ENCODE results near the gene BTLA. TPM values are rescaled to one million over a fixed set of nuclear protein-coding genes. Genes with fewer than 3 reads are reported as not detected.
"Not testable (repeated sequence)": the region's sequence is repeated elsewhere in the genome, so short reads cannot be mapped to it uniquely, and the experiment has no call there.

BTLA gene, protein sequence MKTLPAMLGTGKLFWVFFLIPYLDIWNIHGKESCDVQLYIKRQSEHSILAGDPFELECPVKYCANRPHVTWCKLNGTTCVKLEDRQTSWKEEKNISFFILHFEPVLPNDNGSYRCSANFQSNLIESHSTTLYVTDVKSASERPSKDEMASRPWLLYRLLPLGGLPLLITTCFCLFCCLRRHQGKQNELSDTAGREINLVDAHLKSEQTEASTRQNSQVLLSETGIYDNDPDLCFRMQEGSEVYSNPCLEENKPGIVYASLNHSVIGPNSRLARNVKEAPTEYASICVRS
- 1.0 TPM for polyA plus RNA-seq
- long read RNA-seq, donor 1: 0 reads
- long read RNA-seq, donor 2, partial matches to known transcripts: 0 of 2 reads
- long read RNA-seq, donor 2, other reads (novel, unspliced or antisense): 0 of 2 reads
- long read RNA-seq, donor 3: 0 reads
- long read RNA-seq, donor 4: 0 reads
- long read RNA-seq, donor 5, partial matches to known transcripts: 0 of 1 reads
- long read RNA-seq, donor 5, other reads (novel, unspliced or antisense): 0 of 1 reads
- long read RNA-seq, donor 6, partial matches to known transcripts: 0 of 1 reads
- long read RNA-seq, donor 6, other reads (novel, unspliced or antisense): 0 of 1 reads
- long read RNA-seq, donor 7: 0 reads
- long read RNA-seq, donor 8: 0 reads
- long read RNA-seq, donor 9, partial matches to known transcripts: 0 of 2 reads
- long read RNA-seq, donor 9, other reads (novel, unspliced or antisense): 0 of 2 reads
- long read RNA-seq, donor 10, partial matches to known transcripts: 0 of 1 reads
- long read RNA-seq, donor 10, other reads (novel, unspliced or antisense): 0 of 1 reads
- long read RNA-seq, donor 11, partial matches to known transcripts: 0 of 1 reads
- long read RNA-seq, donor 11, other reads (novel, unspliced or antisense): 0 of 1 reads

DNA sequence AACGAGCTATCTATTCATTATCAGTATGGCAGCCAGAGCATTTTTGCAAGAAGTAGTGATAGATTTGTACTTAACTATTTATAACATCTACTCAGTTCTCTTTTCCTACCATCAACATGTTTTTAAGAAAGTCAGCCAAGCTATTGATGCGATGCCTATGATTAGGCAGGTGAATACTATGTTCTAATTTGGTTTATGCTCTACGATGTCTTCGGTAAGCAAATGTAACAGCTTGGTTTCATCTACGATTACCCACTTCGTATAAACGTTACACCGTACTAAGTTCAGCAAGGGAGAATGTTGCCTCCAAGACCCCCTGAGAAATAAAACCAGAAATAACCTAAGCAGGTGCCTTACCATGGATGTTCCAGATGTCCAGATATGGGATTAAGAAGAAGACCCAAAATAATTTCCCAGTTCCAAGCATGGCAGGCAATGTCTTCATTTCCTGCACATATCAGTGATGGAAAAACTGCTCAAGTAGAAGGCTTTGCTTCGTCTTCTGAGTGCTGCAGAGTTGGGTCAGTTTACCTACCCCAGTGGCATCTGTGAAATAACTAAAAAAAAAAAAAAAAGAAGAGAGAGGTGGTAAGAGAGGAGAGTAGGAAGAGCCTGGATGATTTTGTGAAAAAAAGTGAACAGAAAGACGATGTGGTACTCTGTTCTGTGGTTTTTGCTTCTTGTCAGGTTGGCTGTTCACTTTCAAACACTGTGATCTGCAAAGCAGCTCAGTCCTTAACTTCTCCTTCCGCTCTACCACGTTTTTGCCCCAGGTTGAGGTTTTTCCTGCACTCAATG lies at the start of gene BTLA:
Gene BTLA (minus strand): TSS at position 559 of the 798 bp plus-strand sequence. CDS start 114 bp downstream, at position 445.
- 91% methylated on average over 7 of the region's 12 CpGs for WGBS (ENCODE audit: insufficient coverage, low lambda C conversion rate)
- DNase-seq: no peak
- Histone ChIP-seq H3K4me3 (ENCODE audit: low read length) (no peak within 1 kb of the TSS), H3K27ac (ENCODE audit: low read length) (no peak within 1 kb of the TSS), H3K9me3 (ENCODE audit: control insufficient read depth, low read depth, low read length) (no peaks in the 10 kb centered on the region), H3K4me1 (ENCODE audit: control insufficient read depth, insufficient read depth, low read length) (no peaks in the 10 kb centered on the region), H3K36me3 (ENCODE audit: control insufficient read depth, insufficient read depth, low read length) (no peaks in the 10 kb centered on the region), H3K27me3 (ENCODE audit: control insufficient read depth, insufficient read depth, low read length) (no peaks in the 10 kb centered on the region)

DNA sequence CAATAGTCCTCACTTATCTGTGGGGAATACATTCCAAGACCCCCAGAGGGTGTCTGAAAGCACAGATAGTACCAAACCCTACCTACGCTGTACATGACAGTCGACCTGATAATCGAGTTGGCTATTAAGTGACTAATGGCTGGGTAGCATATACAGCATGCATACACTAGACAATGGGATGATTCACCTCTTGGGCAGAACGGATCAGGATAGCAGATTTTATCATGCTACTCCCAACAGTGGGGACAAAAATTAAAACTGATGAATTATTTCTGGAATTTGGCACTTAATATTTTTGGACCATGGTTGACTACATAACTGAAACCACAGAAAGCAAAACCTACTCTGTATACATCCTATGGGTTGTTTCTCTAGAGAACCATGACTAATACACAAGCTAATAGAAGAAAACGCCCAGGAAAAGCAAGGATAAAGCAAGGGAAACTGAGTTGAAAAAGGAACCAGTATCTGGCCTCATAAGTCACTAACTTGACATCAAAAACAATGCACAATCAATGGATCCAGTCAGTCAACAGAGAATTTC lies 47.0 kb upstream of the BTLA start:
- no peak for DNase-seq
- 100% methylated on average over 1 of the region's 5 CpGs for WGBS (ENCODE audit: insufficient coverage, low lambda C conversion rate)
- H3K4me3 ChIP-seq (ENCODE audit: low read length): no peak overlapping the region
- no peaks in the 10 kb centered on the region for H3K9me3 ChIP-seq (ENCODE audit: control insufficient read depth, low read depth, low read length)
- no peak overlapping the region for H3K27ac ChIP-seq (ENCODE audit: low read length)
- H3K36me3 ChIP-seq (ENCODE audit: control insufficient read depth, insufficient read depth, low read length): peaks cover 34% of the 10 kb centered on the region
- no peaks in the 10 kb centered on the region for H3K27me3 ChIP-seq (ENCODE audit: control insufficient read depth, insufficient read depth, low read length)
- no peaks in the 10 kb centered on the region for H3K4me1 ChIP-seq (ENCODE audit: control insufficient read depth, insufficient read depth, low read length)

DNA sequence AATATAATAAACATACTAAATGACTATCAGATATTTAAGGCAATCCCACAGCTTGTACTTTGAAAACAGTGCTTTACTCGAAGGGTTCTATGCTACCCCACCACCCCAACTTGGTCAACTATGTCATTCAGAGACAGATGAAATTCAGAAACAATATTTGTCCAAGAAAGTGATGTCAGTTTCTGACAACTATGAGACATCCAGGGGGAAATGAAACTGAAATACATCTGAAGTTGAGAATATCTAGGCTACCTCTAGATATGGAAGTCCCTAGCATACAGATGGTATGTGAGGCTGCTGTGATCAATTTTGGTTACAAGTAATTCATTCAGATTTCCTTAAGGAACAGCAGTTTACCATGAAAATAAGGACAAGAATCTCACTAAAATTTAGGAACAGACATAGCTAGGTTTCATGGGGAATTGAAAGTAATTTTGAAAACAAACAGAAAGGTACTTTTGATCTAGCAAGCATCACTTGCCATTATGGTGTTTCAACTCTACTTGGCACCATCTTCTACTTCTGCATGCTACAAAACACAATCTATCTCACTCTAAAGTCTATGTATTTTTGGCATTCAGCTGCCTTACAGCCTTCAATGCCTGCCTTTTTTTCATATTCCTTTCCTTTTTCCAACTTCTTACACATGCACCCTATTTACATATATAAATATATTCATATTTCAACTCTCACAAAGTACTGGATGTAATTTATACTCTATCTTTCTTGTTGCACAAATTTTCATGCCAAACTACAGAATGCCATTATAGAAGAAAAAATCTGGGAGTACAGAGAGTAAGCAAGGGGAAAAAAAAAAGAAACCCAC lies 40.8 kb upstream of the BTLA start:
- no CpG with 5 or more reads among the region's 1 CpG for WGBS (ENCODE audit: insufficient coverage, low lambda C conversion rate)
- H3K9me3 ChIP-seq (ENCODE audit: control insufficient read depth, low read depth, low read length): no peaks in the 10 kb centered on the region

DNA sequence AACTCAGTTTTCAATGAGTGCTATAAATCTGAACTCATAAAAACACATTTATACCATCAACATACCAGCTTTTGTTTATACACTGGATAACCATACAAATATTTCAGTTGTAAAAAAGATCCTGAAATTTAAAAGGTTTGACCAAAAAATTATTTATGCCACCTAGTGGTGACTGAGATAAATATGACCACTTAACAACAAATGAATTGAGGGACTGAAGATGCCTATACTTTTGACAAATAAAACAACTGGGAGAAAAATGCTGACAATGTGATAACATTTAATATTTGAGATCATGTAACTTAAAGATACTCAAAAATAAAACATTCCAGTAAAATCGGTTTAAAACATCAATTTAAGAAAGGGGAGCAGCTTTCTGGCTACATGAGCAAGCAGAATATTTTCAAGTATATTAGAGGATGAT lies 32.1 kb upstream of the BTLA start:
- Histone ChIP-seq H3K9me3 (ENCODE audit: control insufficient read depth, low read depth, low read length) (no peaks in the 10 kb centered on the region), H3K4me1 (ENCODE audit: control insufficient read depth, insufficient read depth, low read length) (no peaks in the 10 kb centered on the region), H3K4me3 (ENCODE audit: low read length) (no peak overlapping the region), H3K27ac (ENCODE audit: low read length) (no peak overlapping the region), H3K27me3 (ENCODE audit: control insufficient read depth, insufficient read depth, low read length) (no peaks in the 10 kb centered on the region), H3K36me3 (ENCODE audit: control insufficient read depth, insufficient read depth, low read length) (peaks cover 44% of the 10 kb centered on the region)
- DNase-seq: peak in 1 of 2 donors; percentile 10
- WGBS (ENCODE audit: insufficient coverage, low lambda C conversion rate): no CpG with 5 or more reads among the region's 1 CpG

More for the DNA sequence above, 40.8 kb upstream of the BTLA start:
- H3K27ac ChIP-seq (ENCODE audit: low read length): no peak overlapping the region
- no peak for DNase-seq
- H3K4me1 ChIP-seq (ENCODE audit: control insufficient read depth, insufficient read depth, low read length): no peaks in the 10 kb centered on the region
- H3K4me3 ChIP-seq (ENCODE audit: low read length): no peak overlapping the region
- no peaks in the 10 kb centered on the region for H3K27me3 ChIP-seq (ENCODE audit: control insufficient read depth, insufficient read depth, low read length)
- peaks cover 32% of the 10 kb centered on the region for H3K36me3 ChIP-seq (ENCODE audit: control insufficient read depth, insufficient read depth, low read length)

DNA sequence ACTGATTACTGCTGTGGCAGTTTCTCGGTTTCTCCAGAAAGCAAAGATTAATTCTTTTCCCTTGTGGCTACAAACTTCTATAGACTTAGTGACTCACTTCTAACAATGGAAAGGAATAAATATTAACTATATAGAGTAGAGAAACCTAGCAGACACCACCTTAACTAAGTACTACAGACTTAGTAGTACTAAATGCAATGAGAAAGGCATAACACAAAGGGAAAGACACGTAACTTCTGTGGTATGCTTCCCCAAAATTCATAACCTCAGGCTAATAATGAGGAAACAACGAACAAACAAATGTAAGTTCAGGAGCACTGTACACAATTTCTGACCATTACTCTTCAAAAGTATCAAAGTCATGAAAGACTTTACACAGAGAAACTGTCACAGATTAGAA lies 31.3 kb upstream of the BTLA start:
- Histone ChIP-seq H3K9me3 (ENCODE audit: control insufficient read depth, low read depth, low read length) (no peaks in the 10 kb centered on the region), H3K4me1 (ENCODE audit: control insufficient read depth, insufficient read depth, low read length) (no peaks in the 10 kb centered on the region), H3K36me3 (ENCODE audit: control insufficient read depth, insufficient read depth, low read length) (peaks cover 39% of the 10 kb centered on the region), H3K27me3 (ENCODE audit: control insufficient read depth, insufficient read depth, low read length) (no peaks in the 10 kb centered on the region), H3K27ac (ENCODE audit: low read length) (no peak overlapping the region), H3K4me3 (ENCODE audit: low read length) (no peak overlapping the region)
- WGBS (ENCODE audit: insufficient coverage, low lambda C conversion rate): 93% methylated on average over 2 of the region's 3 CpGs
- no peak for DNase-seq

DNA sequence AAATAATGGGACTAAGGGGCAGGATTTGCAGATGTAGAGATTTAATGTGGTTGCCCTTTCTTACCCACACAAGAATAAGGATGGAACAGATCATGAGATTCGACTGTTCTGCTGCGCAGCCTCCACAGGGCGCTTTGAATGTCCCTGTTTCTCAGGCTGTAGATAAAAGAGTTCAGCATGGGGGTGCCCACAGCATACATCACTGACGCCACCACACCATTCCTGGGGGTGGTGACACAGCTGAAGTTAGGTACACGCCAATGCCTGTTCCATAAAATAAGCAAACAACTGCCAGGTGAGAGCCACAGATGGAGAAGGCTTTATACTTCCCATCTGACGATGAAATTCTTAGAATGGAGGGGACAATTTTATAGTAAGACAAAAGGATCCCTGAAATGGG lies 24.9 kb upstream of the BTLA start:
- H3K36me3 ChIP-seq (ENCODE audit: control insufficient read depth, insufficient read depth, low read length): peaks cover 18% of the 10 kb centered on the region
- not testable (repeated sequence) for H3K4me3 ChIP-seq (ENCODE audit: low read length); H3K4me1 ChIP-seq (ENCODE audit: control insufficient read depth, insufficient read depth, low read length); H3K27ac ChIP-seq (ENCODE audit: low read length); H3K27me3 ChIP-seq (ENCODE audit: control insufficient read depth, insufficient read depth, low read length); H3K9me3 ChIP-seq (ENCODE audit: control insufficient read depth, low read depth, low read length); DNase-seq
- 86% methylated on average over 1 of the region's 6 CpGs for WGBS (ENCODE audit: insufficient coverage, low lambda C conversion rate)

DNA sequence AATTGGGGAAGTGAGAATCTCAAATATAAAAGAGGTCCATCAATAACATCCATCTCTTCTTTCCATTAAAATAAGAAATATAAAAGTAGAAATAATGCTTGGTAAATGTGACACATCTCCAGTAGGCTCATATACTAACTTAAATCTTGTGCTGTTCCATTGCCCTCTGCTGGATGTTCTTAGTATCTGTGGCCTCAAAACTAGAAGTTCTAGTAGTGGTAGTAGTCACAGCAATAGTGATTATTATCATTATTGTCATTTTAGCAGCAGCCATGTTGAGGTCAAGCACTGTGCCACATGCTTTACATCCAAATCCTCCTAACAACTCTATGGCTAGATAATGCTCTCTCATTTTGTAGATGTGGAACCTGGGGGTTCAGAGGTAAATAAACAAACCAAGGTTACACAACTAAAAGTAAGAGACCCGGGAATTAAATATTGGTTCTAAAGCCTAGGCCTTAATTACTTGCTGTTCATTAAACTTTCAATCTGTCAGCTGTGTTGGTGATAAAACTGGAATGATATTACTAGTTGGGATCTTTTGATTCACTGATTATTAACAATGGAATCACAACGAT lies 20.2 kb upstream of the BTLA start:
- no peak overlapping the region for H3K4me3 ChIP-seq (ENCODE audit: low read length)
- DNase-seq: peak; percentile 35 to 48
- H3K27me3 ChIP-seq (ENCODE audit: control insufficient read depth, insufficient read depth, low read length): no peaks in the 10 kb centered on the region
- no peaks in the 10 kb centered on the region for H3K9me3 ChIP-seq (ENCODE audit: control insufficient read depth, low read depth, low read length)
- no peak overlapping the region for H3K27ac ChIP-seq (ENCODE audit: low read length)
- WGBS (ENCODE audit: insufficient coverage, low lambda C conversion rate): no CpG with 5 or more reads among the region's 2 CpGs
- H3K4me1 ChIP-seq (ENCODE audit: control insufficient read depth, insufficient read depth, low read length): no peaks in the 10 kb centered on the region
- no peaks in the 10 kb centered on the region for H3K36me3 ChIP-seq (ENCODE audit: control insufficient read depth, insufficient read depth, low read length)

DNA sequence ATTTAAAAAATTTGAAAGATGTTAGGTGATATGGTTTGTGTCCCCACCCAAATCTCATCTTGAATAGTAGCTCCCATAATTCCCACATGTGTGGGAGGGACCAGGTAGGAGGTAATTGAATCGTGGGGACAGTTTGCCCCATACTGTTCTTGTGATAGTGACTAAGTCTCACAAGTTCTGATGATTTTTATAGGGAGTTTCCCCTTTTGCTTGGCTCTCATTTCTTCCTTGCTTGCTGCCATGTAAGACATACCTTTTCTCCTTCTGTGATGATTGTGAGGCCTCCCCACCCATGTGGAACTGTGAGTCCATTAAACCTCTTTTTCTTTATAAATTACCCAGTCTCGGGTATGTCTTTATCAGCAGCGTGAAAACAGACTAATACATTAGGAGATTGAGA lies 19.7 kb upstream of the BTLA start:
- H3K27ac ChIP-seq (ENCODE audit: low read length); H3K36me3 ChIP-seq (ENCODE audit: control insufficient read depth, insufficient read depth, low read length); H3K27me3 ChIP-seq (ENCODE audit: control insufficient read depth, insufficient read depth, low read length); H3K9me3 ChIP-seq (ENCODE audit: control insufficient read depth, low read depth, low read length); H3K4me1 ChIP-seq (ENCODE audit: control insufficient read depth, insufficient read depth, low read length); H3K4me3 ChIP-seq (ENCODE audit: low read length); DNase-seq: not testable (repeated sequence)
- no CpG with 5 or more reads among the region's 3 CpGs for WGBS (ENCODE audit: insufficient coverage, low lambda C conversion rate)

DNA sequence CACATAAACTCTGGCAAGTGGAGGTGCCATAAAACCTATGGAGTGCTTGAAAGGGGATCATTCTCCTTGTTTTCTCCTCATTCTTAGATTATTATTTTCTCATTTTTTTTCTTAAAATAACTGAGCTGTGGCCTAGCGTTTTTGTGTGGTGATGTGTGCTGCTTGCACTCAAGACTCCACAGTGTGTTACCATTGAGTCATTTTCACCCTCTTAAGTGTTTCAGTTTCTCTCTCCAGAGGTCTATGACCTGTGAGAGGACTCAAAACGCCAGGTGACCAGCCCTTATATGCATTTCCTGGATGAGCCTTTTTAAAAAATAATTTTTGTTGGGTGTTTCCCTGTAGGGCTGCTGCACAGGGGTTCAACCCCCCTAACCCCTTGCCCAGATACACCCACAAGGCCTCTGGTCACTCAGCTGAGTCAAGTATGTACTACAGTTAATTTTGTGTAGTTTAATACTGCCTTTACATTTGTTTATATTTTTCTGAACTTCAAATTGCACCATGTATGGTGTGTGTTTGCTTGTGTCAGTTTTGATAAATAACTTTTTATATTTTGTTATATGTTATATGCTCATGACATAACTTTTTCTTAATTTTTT lies 15.4 kb upstream of the BTLA start:
- H3K4me3 ChIP-seq (ENCODE audit: low read length): no peak overlapping the region
- DNase-seq: no peak
- peaks cover 2% of the 10 kb centered on the region for H3K9me3 ChIP-seq (ENCODE audit: control insufficient read depth, low read depth, low read length)
- no peaks in the 10 kb centered on the region for H3K27me3 ChIP-seq (ENCODE audit: control insufficient read depth, insufficient read depth, low read length)
- no peaks in the 10 kb centered on the region for H3K36me3 ChIP-seq (ENCODE audit: control insufficient read depth, insufficient read depth, low read length)
- H3K27ac ChIP-seq (ENCODE audit: low read length): no peak overlapping the region
- H3K4me1 ChIP-seq (ENCODE audit: control insufficient read depth, insufficient read depth, low read length): no peaks in the 10 kb centered on the region
- WGBS (ENCODE audit: insufficient coverage, low lambda C conversion rate): no CpG with 5 or more reads among the region's 2 CpGs
